Activated T-helper 2 cell treated with anti-CD3 and anti-CD28 coated beads, Interferon-gamma antibody, Interleukin-2, Interleukin-4, amounts not matched to agents 10 μg/mL and 5 μg/mL and 100 μg/mL, durations not matched to agents 14 hours and 24 hours and 36 hours (primary cell): Measurements from ENCODE around the gene DIPK1C. TPM values are rescaled to one million over a fixed set of nuclear protein-coding genes. Genes with fewer than 3 reads are reported as not detected.

ENCODE experiments used
- total RNA-seq: library from RNA; stranded (reverse); gene quantifications from 2 replicates; pipeline ENCODE4 v1.2.3, GENCODE V29; 2022

The DIPK1C gene
- total RNA-seq, 1 donor from 2014 or later, result not detected

Other genes starting within 250 kb of the DIPK1C start
- 36.8 and 37.9 TPM in 2 replicates for gene CYB5A, start 165.3 kb downstream of the DIPK1C start, total RNA-seq
- not detected in 2 replicates for gene C18orf63, start 141.5 kb downstream of the DIPK1C start, total RNA-seq
- 158 and 166 TPM in 2 replicates for gene CNDP2, start 39.1 kb upstream of the DIPK1C start, total RNA-seq
- 0.09 TPM in 2 replicates for gene CNDP1, start 77.2 kb upstream of the DIPK1C start, total RNA-seq
- gene ZNF407, start 140.6 kb upstream of the DIPK1C start, total RNA-seq, result 18.3 TPM in 2 replicates